Measurements from ENCODE around the gene ACTL10.
"Not testable (repeated sequence)": the region's sequence is repeated elsewhere in the genome, so short reads cannot be mapped to it uniquely, and the experiment has no call there.

GRCh38 chr20:33646959-33647602 is 19.7 kb upstream of the ACTL10 start:
- TF ChIP-seq CTCF (IDR thresholded peaks at IDR 0.05); ZFX (IDR thresholded peaks at IDR 0.05; ENCODE audit: borderline replicate concordance): not testable (repeated sequence)
